ENCODE data around the gene STXBP2. TPM values are rescaled to one million over a fixed set of nuclear protein-coding genes. Genes with fewer than 3 reads are reported as not detected.

Gene STXBP2
- total and polyA plus RNA-seq, 9 of the 15 experiments (the other 6 are each of a cell fraction or from before 2014, with no cell fraction given) = 2.5 to 163 (median 71.3) TPM

GRCh38 chr19:7633698-7634097, 3.2 kb upstream of the STXBP2 start, which contains the start of gene PCP2:
PCP2 (minus strand) TSS chr19:7633719; CDS start chr19:7633457, 262 bp downstream.
- Histone ChIP-seq H3K4me2 (ENCODE audit: insufficient read depth, low read length) (no peak within 1 kb of the TSS), H3K9ac (ENCODE audit: insufficient read depth in 1 of 2, low read depth in 2 of 2, low read length in 2 of 2) (peak within 1 kb of the TSS in 1 of 2 experiments; percentile 39; a peak in 1 of 4 replicates), H3K27me3 (ENCODE audit: control insufficient read depth in 2 of 2, insufficient read depth in 2 of 2, low read length in 2 of 2) (no peaks in the 10 kb centered on the region), H3K4me1 (replicated peaks in 1 of 2; ENCODE audit: control insufficient read depth in 2 of 2, insufficient read depth in 2 of 2, low read length in 2 of 2) (peaks cover 19 to 38% of the 10 kb centered on the region in 2 experiments; a peak in 4 of 5 replicates), H3K9me1 (ENCODE audit: control insufficient read depth, insufficient read depth, low read length) (no peaks in the 10 kb centered on the region), H2AFZ (ENCODE audit: low read depth, low read length) (no peak within 1 kb of the TSS), H3K27ac (ENCODE audit: extremely low read depth, low read depth, low read length) (no peak within 1 kb of the TSS), H4K20me1 (replicated peaks; ENCODE audit: control insufficient read depth, insufficient read depth, low read length) (peaks cover under 1% of the 10 kb centered on the region; the same call in 1 of the 2 replicates), H3K36me3 (ENCODE audit: control insufficient read depth, insufficient read depth, low read length) (peaks cover 17% of the 10 kb centered on the region; the same call in 2 of the 3 replicates), H3K79me2 (ENCODE audit: control insufficient read depth, insufficient read depth, low read length) (peaks cover 46% of the 10 kb centered on the region), H3K9me3 (replicated peaks; ENCODE audit: control insufficient read depth, insufficient read depth, low read depth, low read length) (no peaks in the 10 kb centered on the region), H3K4me3 (no peak within 1 kb of the TSS)
- no peak for ATAC-seq
- DNase-seq (ENCODE audit: extremely low read depth in 1 of 4, low spot score in 3 of 4) = no peak
- no peak for FAIRE-seq
- TF ChIP-seq ZKSCAN8 (CRISPR knock-in tag; IDR thresholded peaks at IDR 0.05) = no peak
- no peak for TF ChIP-seq PHB (CRISPR knock-in tag; IDR thresholded peaks at IDR 0.05)
- no peak for TF ChIP-seq MTA3 (IDR thresholded peaks at IDR 0.05; ENCODE audit: borderline replicate concordance)
- no peak for TF ChIP-seq SMAD2 (IDR thresholded peaks at IDR 0.05; ENCODE audit: low read depth, low read length)
- TF ChIP-seq BRF2 (IDR thresholded peaks at IDR 0.05; ENCODE audit: borderline replicate concordance, insufficient read depth, insufficient read length) = no peak
- TF ChIP-seq GTF2F1 (IDR thresholded peaks at IDR 0.05; ENCODE audit: low read depth, low read length) = no peak
- TF ChIP-seq RBM17 (IDR thresholded peaks at IDR 0.05; ENCODE audit: borderline replicate concordance, low read depth, low read length) = no peak
- TF ChIP-seq HEY1 (CRISPR knock-in tag; IDR thresholded peaks at IDR 0.05; ENCODE audit: borderline replicate concordance) = no peak
- TF ChIP-seq CREM (IDR thresholded peaks at IDR 0.05; ENCODE audit: low read depth) = no peak
- ChIA-PET CTCF (ENCODE audit: low intra/inter-chr PET ratio) (no interaction called here), POLR2A (interaction anchor here (0.5 to 0.8 kb wide), 5 partner anchors 9 to 98 kb away, joined by 3 to 4 read pairs (median 3); partner anchors contain the start of gene PNPLA6)
- BruUV-seq (replicated peaks) = no TSS peak
- in situ Hi-C loops (cut with MboI) = no loop called here
- 60% methylated on average over 1 of the region's 2 CpGs for WGBS (ENCODE audit: insufficient coverage, low coverage, missing lambda C conversion rate)
- intact Hi-C loops (cut with micrococcal nuclease) = no loop called here
